ENCODE measurements around the gene DHX15.

DNA sequence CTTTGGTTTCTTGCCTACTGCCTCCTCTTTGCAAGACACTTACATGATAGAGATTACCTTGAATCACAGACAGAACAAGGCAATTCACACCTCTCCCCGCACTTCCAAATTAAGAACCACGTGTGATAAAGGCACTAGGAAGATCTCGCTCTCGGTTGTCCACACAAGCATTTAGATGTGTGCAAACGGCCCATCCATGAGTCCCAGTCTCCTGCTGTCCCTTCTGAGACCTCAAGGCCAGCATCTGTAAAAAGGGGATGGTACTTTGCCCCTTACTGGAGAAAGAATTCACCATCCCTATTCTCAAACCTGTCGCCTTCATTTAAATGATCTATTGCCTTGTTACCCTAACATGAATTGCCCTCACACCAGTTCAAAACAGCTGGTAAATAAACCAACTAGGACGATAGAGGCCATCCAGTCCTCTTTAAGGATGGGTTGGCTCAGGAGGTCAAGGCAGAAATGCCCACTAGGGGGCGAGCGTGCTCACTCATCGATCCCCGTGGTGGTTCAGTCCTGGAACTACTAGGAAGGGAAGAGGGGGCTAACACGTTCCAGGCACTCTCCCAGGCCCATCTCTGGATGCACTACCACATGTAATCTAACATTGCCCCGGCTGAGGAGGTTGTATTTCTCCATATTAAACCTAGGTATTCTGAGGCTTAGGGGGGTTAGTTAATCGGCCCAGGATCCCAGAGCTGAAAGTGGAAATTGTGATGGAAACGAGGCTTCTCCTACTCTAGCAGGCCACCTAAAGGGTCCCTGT is 95.8 kb downstream of the DHX15 start:
- TF ChIP-seq POLR2A (IDR thresholded peaks at IDR 0.05; ENCODE audit: low read length): no peak
- TF ChIP-seq GATA1 (IDR thresholded peaks at IDR 0.05; ENCODE audit: low read depth, low read length): no peak
